ENCODE results near the gene MT2A.

MT2A gene

GRCh38 chr16:56593573-56594291 is 14.7 kb upstream of the MT2A start:
- Histone ChIP-seq H3K36me3 (ENCODE audit: control insufficient read depth, insufficient read depth, low read length) (no peaks in the 10 kb centered on the region), H3K4me2 (ENCODE audit: low read length) (no peak overlapping the region), H3K9ac (no peak overlapping the region), H3K4me1 (no peaks in the 10 kb centered on the region), H2AFZ (no peak overlapping the region), H3K4me3 (ENCODE audit: low read depth, low read length) (no peak overlapping the region), H3K79me2 (no peaks in the 10 kb centered on the region), H3K27ac (no peak overlapping the region), H3K27me3 (ENCODE audit: control insufficient read depth, insufficient read depth, low read length) (no peaks in the 10 kb centered on the region), H3K9me3 (ENCODE audit: control insufficient read depth, low read length) (no peaks in the 10 kb centered on the region)
- TF ChIP-seq CTCF (IDR thresholded peaks at IDR 0.05), result no peak

DNA sequence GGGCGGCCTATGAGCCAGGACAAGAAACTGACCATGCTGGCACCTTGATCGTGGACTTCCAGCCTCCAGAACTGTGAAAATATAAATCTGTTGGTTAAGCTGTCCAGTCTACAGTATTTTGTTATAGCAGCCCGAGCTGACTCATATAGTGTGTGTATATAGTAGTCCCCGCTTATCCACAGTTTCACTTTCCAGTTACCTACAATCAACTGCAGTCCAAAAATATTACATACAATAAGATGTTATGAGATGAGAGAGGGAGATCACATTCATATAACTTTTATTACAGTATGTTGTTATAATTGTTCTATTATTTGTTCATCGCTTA is 14.1 kb upstream of the MT2A start:
- TF ChIP-seq CTCF (IDR thresholded peaks at IDR 0.05), result no peak

DNA sequence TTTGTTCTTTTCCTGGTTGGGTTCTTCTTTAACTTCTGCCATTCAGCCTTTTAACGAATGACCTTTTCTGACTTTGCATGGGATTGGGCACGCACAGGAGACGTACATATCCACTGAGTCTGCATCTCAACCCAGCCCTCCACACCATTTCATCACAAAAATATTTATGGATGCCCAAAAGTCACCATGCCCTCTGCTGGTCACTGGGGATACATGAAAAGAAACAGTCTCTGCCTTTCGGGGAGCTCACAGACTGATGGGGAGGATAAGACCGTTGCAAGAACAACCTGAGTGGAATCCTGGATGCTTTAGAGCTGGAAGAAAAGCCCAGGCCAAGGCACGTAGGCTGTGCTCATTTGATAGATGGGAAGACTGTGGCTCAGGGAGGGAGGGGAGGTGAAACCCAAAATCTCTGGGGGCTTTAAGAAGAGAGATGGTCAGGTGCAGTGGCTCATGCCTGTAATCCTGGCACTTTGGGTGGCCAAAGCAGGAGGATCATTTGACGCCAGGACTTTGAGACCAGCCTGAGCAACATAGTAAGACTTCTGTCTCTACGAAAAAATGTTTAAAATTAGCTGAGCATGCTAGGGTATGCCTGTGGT is 7.9 kb upstream of the MT2A start:
- Histone ChIP-seq H3K27ac (no peak overlapping the region), H3K4me1 (no peaks in the 10 kb centered on the region), H3K27me3 (ENCODE audit: control insufficient read depth, insufficient read depth, low read length) (no peaks in the 10 kb centered on the region), H3K4me2 (ENCODE audit: low read length) (no peak overlapping the region), H3K4me3 (ENCODE audit: low read depth, low read length) (no peak overlapping the region), H3K9me3 (ENCODE audit: control insufficient read depth, low read length) (no peaks in the 10 kb centered on the region), H3K36me3 (ENCODE audit: control insufficient read depth, insufficient read depth, low read length) (no peaks in the 10 kb centered on the region), H3K9ac (no peak overlapping the region), H2AFZ (no peak overlapping the region), H3K79me2 (no peaks in the 10 kb centered on the region)
- TF ChIP-seq CTCF (IDR thresholded peaks at IDR 0.05), result peak; percentile 66

More for the DNA sequence above, 14.1 kb upstream of the MT2A start:
- Histone ChIP-seq H3K4me1 (no peaks in the 10 kb centered on the region), H2AFZ (no peak overlapping the region), H3K9ac (no peak overlapping the region), H3K36me3 (ENCODE audit: control insufficient read depth, insufficient read depth, low read length) (no peaks in the 10 kb centered on the region), H3K4me3 (ENCODE audit: low read depth, low read length) (no peak overlapping the region), H3K27me3 (ENCODE audit: control insufficient read depth, insufficient read depth, low read length) (no peaks in the 10 kb centered on the region), H3K27ac (no peak overlapping the region), H3K79me2 (no peaks in the 10 kb centered on the region), H3K4me2 (ENCODE audit: low read length) (no peak overlapping the region), H3K9me3 (ENCODE audit: control insufficient read depth, low read length) (no peaks in the 10 kb centered on the region)

DNA sequence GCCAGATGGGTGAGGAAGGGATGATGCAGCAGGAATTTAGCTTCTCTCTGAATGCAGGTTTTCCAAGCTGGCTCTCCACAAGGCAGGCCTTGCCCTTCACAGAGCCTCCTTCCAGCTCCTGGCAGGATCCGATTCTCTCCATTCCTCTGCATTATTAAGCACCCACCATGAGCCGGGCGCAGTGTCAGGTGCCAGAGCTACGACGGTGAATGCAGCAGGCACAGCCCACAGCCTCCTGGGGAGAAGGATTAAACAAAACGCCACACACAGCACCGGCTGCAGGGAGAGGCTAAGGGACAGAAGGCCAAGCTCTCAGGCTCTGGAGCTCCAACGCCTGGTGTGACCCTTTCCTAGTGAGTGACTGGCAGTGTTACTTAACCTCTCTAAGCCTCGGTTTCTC is 7.1 kb upstream of the MT2A start:
- Histone ChIP-seq H3K9ac (no peak overlapping the region), H3K4me3 (ENCODE audit: low read depth, low read length) (no peak overlapping the region), H3K4me1 (no peaks in the 10 kb centered on the region), H3K27me3 (ENCODE audit: control insufficient read depth, insufficient read depth, low read length) (no peaks in the 10 kb centered on the region), H3K36me3 (ENCODE audit: control insufficient read depth, insufficient read depth, low read length) (no peaks in the 10 kb centered on the region), H3K9me3 (ENCODE audit: control insufficient read depth, low read length) (no peaks in the 10 kb centered on the region), H3K27ac (no peak overlapping the region), H2AFZ (no peak overlapping the region), H3K4me2 (ENCODE audit: low read length) (no peak overlapping the region), H3K79me2 (no peaks in the 10 kb centered on the region)
- no peak for TF ChIP-seq CTCF (IDR thresholded peaks at IDR 0.05)

GRCh38 chr16:56603589-56603988 is 4.8 kb upstream of the MT2A start:
- no peaks in the 10 kb centered on the region for H3K27me3 ChIP-seq (ENCODE audit: control insufficient read depth, insufficient read depth, low read length)
- H3K4me2 ChIP-seq (ENCODE audit: low read length), result no peak overlapping the region
- peak overlapping the region; percentile 15 for H3K27ac ChIP-seq
- H2AFZ ChIP-seq, result peak overlapping the region; percentile 65
- H3K36me3 ChIP-seq (ENCODE audit: control insufficient read depth, insufficient read depth, low read length), result no peaks in the 10 kb centered on the region
- no peak overlapping the region for H3K4me3 ChIP-seq (ENCODE audit: low read depth, low read length)
- no peak overlapping the region for H3K9ac ChIP-seq
- H3K9me3 ChIP-seq (ENCODE audit: control insufficient read depth, low read length), result no peaks in the 10 kb centered on the region
- H3K79me2 ChIP-seq, result no peaks in the 10 kb centered on the region
- peak; percentile 60 for TF ChIP-seq CTCF (IDR thresholded peaks at IDR 0.05)
- H3K4me1 ChIP-seq, result peaks cover under 1% of the 10 kb centered on the region

Data from parathyroid adenoma (tissue), 2 donors.